DMS79 treated with DMSO at 0.1 percent for 48 hours (cell line): ENCODE measurements around the gene KIF22.

ENCODE experiments used
- DNase-seq: peaks from one replicate; lab custom pipeline; 2025; lab: John Stamatoyannopoulos, UW

Gene KIF22

DNA sequence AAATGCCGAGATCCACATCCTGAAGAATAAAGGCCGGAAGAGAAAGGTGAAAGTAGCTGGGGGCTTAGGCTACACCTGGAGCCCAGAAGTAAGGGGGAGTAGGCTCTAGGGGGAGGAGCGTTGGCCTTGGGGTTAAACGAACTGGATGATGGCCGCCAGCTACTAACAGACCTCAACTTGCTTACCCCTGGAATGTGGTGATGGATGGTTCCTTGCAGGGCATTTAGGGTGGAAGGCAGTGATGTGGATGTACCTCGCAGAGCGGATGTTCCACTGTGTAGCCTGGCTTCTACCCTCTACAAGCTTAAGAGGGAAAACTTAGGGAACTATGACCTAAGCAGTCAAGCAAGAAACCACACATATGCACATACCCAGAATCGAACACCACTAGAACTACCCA, 13.5 kb downstream of the KIF22 start:
- DNase-seq: peak; percentile 41

DNA sequence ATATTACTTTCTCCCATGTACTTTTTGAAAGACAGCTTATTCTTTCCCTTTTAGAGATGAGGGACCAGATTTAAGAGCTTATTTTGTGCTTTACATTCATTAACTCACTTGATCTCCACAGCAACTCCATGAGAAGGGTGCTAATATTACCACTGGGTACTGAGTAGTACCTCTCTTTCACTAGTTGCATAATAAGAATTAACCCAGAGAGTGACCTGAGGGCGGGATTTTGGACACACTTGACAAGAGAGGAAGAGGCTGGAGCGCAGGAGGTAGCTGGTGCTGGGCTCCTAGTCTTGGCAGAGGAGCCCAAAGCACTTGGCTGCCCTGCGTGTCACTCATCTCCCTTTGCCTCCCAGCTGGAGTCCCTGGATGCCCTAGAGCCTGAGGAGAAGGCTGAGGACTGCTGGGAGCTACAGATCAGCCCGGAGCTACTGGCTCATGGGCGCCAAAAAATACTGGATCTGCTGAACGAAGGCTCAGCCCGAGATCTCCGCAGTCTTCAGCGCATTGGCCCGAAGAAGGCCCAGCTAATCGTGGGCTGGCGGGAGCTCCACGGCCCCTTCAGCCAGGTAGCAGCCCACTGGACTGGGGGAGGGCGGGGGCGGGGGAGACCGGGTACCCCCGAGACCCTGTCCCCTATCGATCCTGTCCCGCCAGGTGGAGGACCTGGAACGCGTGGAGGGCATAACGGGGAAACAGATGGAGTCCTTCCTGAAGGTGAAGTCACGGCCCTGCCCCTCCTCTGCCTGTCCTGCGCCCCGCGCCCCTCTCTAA, 14.1 kb downstream of the KIF22 start:
- peak; percentile 56 for DNase-seq

DNA sequence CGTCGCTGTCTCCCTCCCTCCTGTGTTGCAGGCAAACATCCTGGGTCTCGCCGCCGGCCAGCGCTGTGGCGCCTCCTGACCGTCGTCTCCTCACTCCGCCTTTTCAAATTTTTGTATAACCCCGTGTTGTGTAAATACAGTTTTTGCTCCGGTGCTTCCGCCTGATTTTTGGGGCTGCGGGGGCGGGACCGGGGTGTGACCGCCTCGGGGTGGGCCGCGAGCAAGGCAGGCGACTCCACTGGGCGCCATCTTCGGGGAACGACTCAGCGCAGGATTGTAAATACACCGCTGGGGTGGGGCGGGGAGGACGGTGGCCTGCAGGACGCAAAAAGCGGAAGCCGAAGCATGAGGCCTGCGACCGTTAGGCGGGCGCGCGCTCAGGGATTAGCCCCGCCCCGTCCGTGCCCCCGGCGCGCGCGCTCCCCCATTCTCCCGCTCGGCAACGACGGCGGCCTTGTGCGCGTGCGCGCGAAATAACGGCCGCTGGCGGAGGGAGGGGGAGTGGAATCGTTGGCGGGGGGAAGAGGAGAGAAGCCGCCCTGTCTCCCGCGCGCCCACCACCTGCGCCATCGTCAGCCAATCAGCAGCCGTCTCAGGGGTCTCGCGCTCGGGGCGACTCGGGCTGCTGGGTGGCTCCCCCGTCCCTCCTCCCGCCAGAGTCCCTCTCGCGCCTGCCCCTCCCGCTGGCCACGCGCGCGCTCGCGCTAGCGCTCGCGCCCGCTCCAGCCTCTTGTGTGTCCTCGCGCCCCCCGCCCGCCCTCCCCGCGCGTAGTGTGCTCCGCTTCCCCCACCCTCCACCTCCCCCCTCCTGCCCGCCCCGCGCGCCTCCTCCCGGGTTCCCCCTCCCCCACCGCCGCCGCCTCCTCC, 14.9 kb downstream of the KIF22 start:
- peak; percentile 99 for DNase-seq

DNA sequence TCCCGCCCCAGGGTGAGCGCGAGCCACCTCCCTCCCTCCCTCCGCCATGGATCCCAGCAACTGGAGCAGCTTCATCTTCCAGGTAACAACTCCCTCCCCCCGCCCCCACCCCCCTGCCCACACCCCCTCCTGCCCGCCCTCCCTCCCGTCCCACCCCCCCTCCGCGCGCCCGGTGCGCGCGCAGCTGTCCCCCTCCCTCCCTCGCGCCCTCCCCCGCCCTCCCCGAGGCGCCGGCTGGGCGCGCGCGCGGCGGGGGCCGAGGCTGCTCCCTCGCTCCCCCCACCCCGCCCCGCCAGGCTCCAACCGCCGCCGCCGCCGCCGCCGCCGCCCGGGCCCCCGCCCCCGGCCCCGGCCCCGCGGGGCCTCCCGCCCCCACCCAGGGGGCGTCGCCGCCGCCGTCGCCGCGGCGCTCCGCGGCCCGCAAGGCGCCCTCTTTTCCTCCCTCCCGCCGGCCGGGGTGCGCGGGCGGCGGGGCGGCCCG, 15.6 kb downstream of the KIF22 start, which contains the start of gene MAZ:
Gene MAZ, plus strand, starts transcription at position 431 of the 481 bp plus-strand sequence. CDS start 173 bp downstream, outside the sequence.
- DNase-seq: peak; percentile 93

DNA sequence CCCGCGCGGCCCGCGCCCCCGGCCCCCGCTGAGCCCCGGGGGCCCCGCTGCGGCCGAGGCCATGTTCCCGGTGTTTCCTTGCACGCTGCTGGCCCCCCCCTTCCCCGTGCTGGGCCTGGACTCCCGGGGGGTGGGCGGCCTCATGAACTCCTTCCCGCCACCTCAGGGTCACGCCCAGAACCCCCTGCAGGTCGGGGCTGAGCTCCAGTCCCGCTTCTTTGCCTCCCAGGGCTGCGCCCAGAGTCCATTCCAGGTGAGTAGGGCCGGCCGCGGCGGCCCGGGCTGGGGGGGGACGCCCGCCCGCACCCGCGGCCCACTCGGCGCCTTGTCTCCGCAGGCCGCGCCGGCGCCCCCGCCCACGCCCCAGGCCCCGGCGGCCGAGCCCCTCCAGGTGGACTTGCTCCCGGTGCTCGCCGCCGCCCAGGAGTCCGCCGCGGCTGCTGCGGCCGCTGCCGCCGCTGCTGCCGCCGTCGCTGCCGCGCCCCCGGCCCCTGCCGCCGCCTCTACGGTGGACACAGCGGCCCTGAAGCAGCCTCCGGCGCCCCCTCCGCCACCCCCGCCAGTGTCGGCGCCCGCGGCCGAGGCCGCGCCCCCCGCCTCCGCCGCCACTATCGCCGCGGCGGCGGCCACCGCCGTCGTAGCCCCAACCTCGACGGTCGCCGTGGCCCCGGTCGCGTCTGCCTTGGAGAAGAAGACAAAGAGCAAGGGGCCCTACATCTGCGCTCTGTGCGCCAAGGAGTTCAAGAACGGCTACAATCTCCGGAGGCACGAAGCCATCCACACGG, 16.3 kb downstream of the KIF22 start:
- peak; percentile 61 for DNase-seq

DNA sequence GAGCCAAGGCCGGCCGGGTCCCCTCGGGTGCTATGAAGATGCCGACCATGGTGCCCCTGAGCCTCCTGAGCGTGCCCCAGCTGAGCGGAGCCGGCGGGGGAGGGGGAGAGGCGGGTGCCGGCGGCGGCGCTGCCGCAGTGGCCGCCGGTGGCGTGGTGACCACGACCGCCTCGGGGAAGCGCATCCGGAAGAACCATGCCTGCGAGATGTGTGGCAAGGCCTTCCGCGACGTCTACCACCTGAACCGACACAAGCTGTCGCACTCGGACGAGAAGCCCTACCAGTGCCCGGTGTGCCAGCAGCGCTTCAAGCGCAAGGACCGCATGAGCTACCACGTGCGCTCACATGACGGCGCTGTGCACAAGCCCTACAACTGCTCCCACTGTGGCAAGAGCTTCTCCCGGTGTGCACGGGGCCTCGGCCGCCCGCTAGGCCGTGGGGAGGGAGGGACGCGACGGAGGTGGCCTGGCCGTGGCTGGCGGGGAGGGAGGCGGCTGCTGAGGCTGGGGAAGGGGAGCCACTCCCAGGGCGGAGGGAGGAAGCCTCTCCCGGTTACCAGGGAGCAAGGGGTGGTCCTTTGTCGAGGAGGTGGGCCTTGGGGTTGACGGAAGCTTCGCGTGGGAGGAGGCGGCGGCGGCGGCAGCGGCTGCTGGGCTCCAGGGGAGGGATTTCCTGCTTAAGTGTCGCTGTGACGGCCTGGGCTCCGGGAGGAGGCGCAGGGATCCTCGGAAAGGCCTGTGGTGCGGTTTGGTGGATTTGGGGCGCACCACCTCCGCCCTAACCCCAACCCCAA, 17.1 kb downstream of the KIF22 start:
- peak; percentile 79 for DNase-seq

DNA sequence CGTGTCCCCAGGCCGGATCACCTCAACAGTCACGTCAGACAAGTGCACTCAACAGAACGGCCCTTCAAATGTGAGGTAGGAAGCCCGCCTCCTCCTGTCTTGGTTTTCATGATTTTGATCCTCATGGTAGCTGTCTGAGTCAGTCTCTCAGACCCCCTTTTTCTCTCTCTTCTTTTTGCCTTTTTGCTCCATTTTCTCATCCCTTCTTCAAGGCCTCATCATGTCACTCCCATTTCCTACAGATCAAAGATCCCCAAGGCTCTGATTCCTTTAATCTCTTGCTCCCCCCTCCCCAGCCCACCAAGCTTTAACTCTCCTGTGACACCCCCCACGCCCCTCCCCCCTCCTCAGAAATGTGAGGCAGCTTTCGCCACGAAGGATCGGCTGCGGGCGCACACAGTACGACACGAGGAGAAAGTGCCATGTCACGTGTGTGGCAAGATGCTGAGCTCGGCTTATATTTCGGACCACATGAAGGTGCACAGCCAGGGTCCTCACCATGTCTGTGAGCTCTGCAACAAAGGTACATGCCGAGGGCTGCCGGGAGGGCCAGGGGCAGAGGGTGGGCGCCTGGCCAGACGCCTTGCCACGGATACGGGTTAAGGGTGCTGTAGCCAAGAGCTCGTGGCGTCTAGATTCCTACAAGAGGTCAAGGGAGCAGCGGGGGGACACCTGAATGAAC, 17.8 kb downstream of the KIF22 start:
- DNase-seq: no peak

DNA sequence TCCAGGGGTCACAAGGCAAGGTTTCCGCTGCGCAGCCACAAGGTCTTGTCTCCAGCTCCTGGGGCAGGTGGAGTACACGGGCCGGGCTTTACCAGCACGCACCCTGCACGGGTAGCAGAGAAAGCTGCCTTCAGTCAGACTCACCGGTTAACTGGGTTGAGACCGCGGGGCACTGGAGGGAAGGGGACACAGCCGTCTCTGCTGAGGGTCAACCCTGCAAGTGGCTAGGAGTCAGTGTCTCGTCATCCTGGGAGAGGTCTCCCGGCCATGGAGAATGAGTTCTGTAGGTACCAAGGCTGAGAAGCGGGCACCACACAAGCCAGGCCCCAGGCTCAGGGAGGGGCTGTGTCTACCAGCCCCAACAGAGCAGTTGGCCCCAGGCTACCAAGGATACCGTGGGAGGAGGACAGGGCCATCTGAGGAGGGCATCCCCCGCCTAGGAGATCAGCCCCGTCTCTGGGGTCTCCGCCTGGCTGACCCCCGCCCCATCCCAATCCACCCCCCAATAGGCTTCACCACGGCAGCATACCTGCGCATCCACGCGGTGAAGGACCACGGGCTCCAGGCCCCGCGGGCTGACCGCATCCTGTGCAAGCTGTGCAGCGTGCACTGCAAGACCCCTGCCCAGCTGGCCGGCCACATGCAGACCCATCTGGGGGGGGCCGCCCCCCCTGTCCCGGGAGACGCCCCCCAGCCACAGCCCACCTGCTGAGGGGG, 18.6 kb downstream of the KIF22 start:
- DNase-seq: no peak

DNA sequence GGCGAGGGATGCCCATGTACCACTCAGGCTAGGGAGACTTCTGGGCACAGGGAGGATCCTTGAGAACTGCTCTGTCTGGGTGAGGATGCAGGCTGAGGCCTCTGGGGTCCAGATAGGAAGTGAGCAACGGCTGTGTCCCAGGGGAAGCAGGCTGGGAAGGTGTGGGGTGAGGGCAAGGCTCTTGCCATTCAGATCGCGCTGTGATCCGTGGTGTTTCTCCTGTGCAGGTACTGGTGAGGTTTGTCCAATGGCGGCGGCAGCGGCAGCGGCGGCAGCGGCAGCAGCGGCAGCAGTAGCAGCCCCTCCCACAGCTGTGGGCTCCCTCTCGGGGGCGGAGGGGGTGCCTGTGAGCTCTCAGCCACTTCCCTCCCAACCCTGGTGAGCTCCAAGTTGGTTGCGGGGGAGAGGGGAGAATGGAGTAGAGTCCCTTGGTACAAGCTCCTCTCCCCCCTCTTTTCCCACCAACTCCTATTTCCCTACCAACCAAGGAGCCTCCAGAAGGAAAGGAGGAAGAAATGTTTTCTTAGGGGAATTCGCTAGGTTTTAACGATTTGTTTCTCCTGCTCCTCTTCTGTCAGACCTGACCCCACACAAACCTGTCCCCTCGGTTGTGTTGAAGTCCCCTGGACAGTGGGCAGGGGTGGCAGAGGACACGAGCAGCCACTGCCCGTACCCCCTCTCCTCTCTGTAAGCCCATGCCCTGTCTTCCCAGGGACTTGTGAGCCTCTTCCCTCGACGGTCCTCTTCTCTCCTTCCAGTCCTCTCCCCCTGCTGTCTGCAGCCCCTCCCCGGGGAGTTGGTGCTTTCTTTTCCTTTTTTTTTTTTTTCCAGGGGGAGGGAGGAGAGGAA, 19.5 kb downstream of the KIF22 start:
- no peak for DNase-seq

DNA sequence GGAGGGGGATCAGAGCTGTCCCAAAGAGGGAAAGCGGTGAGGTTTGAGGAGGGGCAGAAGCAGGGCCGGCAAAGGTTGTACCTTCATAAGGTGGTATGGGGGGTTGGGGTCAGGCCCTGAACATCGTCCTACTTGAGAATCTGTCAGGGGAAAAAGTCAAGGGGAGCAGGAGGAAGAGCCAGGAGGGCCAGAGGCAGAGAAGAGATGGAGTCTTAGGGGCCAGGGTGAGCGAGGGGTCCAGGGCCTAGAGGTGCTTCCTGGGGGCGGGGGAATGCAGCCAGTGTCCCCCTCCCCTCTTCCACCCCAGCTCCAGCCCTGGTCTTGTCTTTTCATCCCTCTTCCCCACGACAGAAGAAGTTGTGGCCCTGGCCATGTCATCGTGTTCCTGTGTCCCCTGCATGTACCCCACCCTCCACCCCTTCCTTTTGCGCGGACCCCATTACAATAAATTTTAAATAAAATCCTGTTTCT, 20.2 kb downstream of the KIF22 start:
- DNase-seq: no peak

DNA sequence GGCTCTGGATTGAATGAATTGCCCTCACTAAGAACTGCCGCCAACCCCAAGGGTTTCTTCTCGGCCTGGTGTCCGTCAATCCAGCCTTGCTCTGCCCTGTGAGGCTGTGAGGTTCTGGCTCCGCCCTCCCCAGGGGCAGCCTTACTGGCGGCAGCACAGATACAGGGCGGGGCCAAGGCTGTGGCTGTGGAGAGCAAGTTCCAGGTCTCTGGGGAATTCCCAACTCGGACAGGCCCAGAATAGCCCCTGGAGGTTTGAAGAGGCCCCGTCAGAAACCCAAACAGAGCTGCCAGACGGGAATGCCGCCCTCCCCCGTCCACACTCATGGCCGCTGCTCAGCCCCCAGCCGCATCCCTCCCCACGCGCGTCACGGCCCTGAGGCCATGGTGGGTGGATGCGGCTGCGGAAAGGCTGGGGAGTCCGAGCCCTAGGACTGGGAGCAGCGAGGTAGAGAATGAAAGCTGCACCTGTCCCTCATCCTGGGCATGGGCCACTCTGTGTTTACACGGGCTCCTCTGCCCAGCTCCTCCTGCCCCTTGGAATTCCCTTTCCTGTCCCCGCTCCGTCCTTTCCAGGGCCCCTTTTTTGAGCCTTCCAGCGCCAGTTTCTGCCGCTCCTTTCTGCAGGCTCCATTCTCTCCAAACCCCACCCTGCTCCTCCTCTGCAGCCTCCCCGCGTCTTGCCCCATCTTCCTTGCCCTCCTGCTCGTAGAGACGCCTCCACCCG, 20.8 kb downstream of the KIF22 start:
- DNase-seq: peak; percentile 88

DNA sequence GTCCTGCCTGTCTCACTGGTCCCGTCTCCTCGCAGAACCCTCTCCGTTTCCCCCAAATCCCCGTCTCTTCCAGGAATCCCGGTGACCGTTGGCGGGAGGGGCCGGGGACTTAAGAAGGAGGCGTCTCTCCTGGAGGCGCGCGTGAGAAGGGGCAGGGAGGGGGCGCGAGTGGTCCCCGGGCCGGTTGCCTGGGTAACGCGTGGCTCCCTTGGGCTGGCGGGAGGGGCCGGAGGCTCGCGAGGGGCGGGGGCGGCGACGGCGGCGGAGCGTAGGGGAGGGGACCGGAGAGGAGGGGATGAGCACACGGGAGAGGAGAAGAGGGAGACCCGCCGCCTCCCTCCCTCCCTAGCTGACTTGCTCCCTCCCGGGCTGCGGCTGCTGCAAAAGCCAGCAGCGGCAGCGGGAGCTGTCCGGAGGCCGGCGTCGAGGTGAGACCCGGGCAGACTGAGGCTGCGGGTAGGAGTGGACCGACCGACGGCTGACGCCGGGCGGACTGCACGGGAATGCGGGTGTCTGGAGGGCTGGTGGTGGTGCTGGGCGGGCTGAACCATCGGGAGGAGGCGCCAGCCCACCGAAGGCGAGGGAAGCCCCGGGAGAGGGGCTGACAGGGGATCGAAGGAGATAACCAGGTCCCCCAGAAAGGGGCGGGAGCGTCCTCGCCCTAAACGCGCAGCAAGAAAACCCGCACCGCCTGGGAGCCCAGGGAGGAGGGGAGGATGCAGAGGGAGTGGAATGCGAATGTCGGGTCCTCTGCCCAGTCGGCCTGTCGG, 21.5 kb downstream of the KIF22 start, which contains the start of gene PRRT2:
Gene PRRT2, plus strand, starts transcription at position 298 of the 770 bp plus-strand sequence. CDS start 862 bp downstream, outside the sequence.
- DNase-seq: peak; percentile 66

DNA sequence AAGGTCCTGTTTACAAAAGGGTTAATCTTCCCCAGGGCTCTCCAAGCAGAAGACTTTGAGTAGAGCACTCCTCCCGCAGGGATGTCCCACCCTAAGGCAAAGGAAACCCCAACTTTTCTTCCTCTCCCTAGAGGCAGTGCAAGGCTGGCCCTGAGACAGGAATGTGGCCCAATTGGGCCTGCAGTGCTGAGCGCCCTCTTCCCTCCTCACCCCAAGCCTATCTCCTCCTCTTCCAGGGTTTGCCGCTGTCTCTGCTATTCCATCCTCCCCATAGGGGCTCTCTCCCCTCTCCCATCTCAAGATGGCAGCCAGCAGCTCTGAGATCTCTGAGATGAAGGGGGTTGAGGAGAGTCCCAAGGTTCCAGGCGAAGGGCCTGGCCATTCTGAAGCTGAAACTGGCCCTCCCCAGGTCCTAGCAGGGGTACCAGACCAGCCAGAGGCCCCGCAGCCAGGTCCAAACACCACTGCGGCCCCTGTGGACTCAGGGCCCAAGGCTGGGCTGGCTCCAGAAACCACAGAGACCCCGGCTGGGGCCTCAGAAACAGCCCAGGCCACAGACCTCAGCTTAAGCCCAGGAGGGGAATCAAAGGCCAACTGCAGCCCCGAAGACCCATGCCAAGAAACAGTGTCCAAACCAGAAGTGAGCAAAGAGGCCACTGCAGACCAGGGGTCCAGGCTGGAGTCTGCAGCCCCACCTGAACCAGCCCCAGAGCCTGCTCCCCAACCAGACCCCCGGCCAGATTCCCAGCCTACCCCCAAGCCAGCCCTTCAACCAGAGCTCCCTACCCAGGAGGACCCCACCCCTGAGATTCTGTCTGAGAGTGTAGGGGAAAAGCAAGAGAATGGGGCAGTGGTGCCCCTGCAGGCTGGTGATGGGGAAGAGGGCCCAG, 22.4 kb downstream of the KIF22 start:
- no peak for DNase-seq

DNA sequence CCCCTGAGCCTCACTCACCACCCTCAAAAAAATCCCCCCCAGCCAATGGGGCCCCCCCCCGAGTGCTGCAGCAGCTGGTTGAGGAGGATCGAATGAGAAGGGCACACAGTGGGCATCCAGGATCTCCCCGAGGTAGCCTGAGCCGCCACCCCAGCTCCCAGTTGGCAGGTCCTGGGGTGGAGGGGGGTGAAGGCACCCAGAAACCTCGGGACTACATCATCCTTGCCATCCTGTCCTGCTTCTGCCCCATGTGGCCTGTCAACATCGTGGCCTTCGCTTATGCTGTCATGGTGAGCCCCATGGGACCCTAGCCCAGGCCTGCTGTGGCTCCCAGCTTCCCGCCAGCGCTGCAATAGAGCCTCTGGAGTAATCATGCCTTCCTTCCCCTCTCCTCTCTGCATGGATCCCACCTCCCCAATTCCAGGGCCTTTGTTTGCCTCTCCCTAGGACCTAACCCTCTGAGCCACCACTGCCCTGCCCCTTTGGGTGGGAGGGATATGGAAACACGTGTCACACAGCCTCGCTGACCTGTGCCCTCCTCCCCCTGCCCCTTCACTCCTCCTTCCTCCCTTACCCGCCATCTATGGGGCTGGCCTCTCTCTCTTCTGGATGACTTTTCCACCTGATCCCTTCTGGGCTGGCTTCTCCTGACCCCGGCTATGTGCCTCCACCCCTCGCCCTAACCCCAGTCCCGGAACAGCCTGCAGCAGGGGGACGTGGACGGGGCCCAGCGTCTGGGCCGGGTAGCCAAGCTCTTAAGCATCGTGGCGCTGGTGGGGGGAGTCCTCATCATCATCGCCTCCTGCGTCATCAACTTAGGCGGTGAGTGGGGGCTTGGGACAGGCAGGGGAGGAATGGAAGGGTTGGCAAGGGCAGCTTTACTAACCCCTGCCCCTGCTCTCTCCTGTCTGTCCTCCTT, 23.4 kb downstream of the KIF22 start:
- DNase-seq: no peak

DNA sequence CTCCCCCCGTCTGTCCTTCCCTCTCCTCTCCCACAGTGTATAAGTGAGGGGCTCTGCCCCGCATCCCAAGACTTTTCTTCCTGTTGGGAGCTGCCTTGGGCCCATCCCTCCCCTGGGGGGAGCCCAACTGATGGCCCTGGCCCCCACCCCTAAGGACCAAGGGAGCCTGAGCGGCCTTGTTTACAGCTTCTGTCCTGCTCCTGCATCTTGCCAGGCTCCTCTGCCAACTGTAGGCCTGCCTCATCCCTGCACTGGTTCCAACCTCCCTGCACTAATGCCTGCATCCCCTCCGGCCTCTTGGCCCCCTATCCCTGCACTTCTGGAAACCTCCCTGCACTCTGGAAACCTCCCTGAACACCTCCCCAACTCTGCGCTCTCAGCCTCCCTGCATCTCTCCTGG, 24.0 kb downstream of the KIF22 start:
- no peak for DNase-seq
